GM18511 (cell line): Measurements from ENCODE around the gene PRKCB.
"Not testable (repeated sequence)": the region's sequence is repeated elsewhere in the genome, so short reads cannot be mapped to it uniquely, and the experiment has no call there.

Experiments used
- ATAC-seq: cut with Tn5 transposase; IDR thresholded peaks from one replicate; pipeline ENCODE4 v1.9.1; 2021; ENCODE audit warnings: mild to moderate bottlenecking, moderate library complexity; ENCODE audit not compliant: unreplicated experiment

PRKCB gene

GRCh38 chr16:24204150-24204665 is 368.4 kb downstream of the PRKCB start:
- no peak for ATAC-seq

- no peak for ATAC-seq
These were observed 371.1 kb downstream of the PRKCB start for GRCh38 chr16:24206926-24207325.

- no peak for ATAC-seq
These were observed 372.9 kb downstream of the PRKCB start for GRCh38 chr16:24208710-24209109.

- no peak for ATAC-seq
These were observed 379.2 kb downstream of the PRKCB start for GRCh38 chr16:24214992-24215391.

- ATAC-seq: no peak
These were observed 381.2 kb downstream of the PRKCB start for GRCh38 chr16:24216961-24217360.

- no peak for ATAC-seq
These were observed 381.7 kb downstream of the PRKCB start for GRCh38 chr16:24217461-24217860.

GRCh38 chr16:24218299-24218698 is 382.5 kb downstream of the PRKCB start:
- no peak for ATAC-seq

GRCh38 chr16:24221219-24221618 is 385.4 kb downstream of the PRKCB start:
- ATAC-seq: no peak

GRCh38 chr16:24228514-24228913 is 392.7 kb downstream of the PRKCB start:
- ATAC-seq: no peak

- ATAC-seq: no peak
These were observed 397.2 kb downstream of the PRKCB start for GRCh38 chr16:24232936-24233335.

GRCh38 chr16:24234737-24235136 is 399.0 kb downstream of the PRKCB start:
- no peak for ATAC-seq

- ATAC-seq: no peak
These were observed 400.0 kb downstream of the PRKCB start for GRCh38 chr16:24235806-24236205.

- not testable (repeated sequence) for ATAC-seq
These were observed 403.1 kb downstream of the PRKCB start for GRCh38 chr16:24238846-24239245.

GRCh38 chr16:24246911-24247607 is 411.3 kb downstream of the PRKCB start:
- no peak for ATAC-seq

GRCh38 chr16:24253192-24253591 is 417.4 kb downstream of the PRKCB start:
- no peak for ATAC-seq

- ATAC-seq: no peak
These were observed 419.9 kb downstream of the PRKCB start, which contains the start of gene CACNG3 for GRCh38 chr16:24255456-24256371. TSS of gene CACNG3 (plus strand) at chr16:24256335. CDS start at chr16:24256755, 420 bp downstream.

- ATAC-seq: no peak
These were observed 422.2 kb downstream of the PRKCB start for GRCh38 chr16:24257958-24258357.

- ATAC-seq: no peak
These were observed 423.0 kb downstream of the PRKCB start for GRCh38 chr16:24258791-24259190.

GRCh38 chr16:24262816-24263215 is 427.0 kb downstream of the PRKCB start:
- ATAC-seq: no peak
